H9 (cell line): ENCODE results near the gene IQCN. TPM values are rescaled to one million over a fixed set of nuclear protein-coding genes. Genes with fewer than 3 reads are reported as not detected.

Source experiments
- DNase-seq: peaks from one replicate; pipeline ENCODE4 v3.0.0-alpha.2; 2017
- H2AFZ ChIP-seq: one replicate; pipeline ENCODE4 v1.6.1; 2013; ENCODE audit warnings: mild to moderate bottlenecking, low read length, control low read depth, moderate library complexity
- H2AK5ac ChIP-seq: 2 replicates; pipeline ENCODE4 v1.6.1; 2013; ENCODE audit warnings: low read length, control low read depth, mixed read lengths; ENCODE audit not compliant: insufficient read length
- H2BK120ac ChIP-seq: one replicate; pipeline ENCODE4 v1.6.1; 2013; ENCODE audit warnings: low read depth, mild to moderate bottlenecking, low read length, control low read depth, inconsistent platforms; ENCODE audit not compliant: poor library complexity, severe bottlenecking
- H2BK12ac ChIP-seq: 2 replicates; pipeline ENCODE4 v1.6.1; 2013; ENCODE audit warnings: low read length, control low read depth, mixed read lengths, low read depth; ENCODE audit not compliant: insufficient read length
- H2BK15ac ChIP-seq: 2 replicates; pipeline ENCODE4 v1.6.1; 2013; ENCODE audit warnings: low read depth, low read length, control low read depth
- H2BK20ac ChIP-seq: one replicate; pipeline ENCODE4 v1.6.1; 2013; ENCODE audit warnings: low read depth, mild to moderate bottlenecking, low read length, control low read depth, inconsistent platforms; ENCODE audit not compliant: poor library complexity, severe bottlenecking
- H2BK5ac ChIP-seq: 2 replicates; pipeline ENCODE4 v1.6.1; 2013; ENCODE audit warnings: low read length, control low read depth, mixed read lengths; ENCODE audit not compliant: insufficient read length
- H3K14ac ChIP-seq: 2 replicates; pipeline ENCODE4 v1.6.1; 2013; ENCODE audit warnings: low read length, control low read depth; ENCODE audit not compliant: insufficient read depth
- H3K18ac ChIP-seq: 2 replicates; pipeline ENCODE4 v1.6.1; 2013; ENCODE audit warnings: low read depth, mild to moderate bottlenecking, mixed read lengths, low read length, control low read depth; ENCODE audit not compliant: insufficient read length
- H3K23ac ChIP-seq: 2 replicates; pipeline ENCODE4 v1.6.1; 2013; ENCODE audit warnings: low read length, control low read depth, mixed read lengths, low read depth; ENCODE audit not compliant: insufficient read length
- H3K23me2 ChIP-seq: 2 replicates; pipeline ENCODE4 v1.6.1; 2013; ENCODE audit warnings: low read depth, mild to moderate bottlenecking, mixed read lengths, low read length, control low read depth; ENCODE audit not compliant: insufficient read length, poor library complexity, severe bottlenecking
- H3K27ac ChIP-seq: 2 replicates; pipeline ENCODE4 v1.5.1; 2013; ENCODE audit warnings: low read length, control low read depth, mixed read lengths, low read depth; ENCODE audit not compliant: insufficient read length
- H3K27me3 ChIP-seq: 2 replicates; pipeline ENCODE4 v1.6.1; 2013; ENCODE audit warnings: low read length, control low read depth, inconsistent platforms; ENCODE audit not compliant: insufficient read depth
- H3K4ac ChIP-seq: 2 replicates; pipeline ENCODE4 v1.6.1; 2013; ENCODE audit warnings: low read depth, mild to moderate bottlenecking, control low read depth, inconsistent platforms, low read length, moderate library complexity
- H3K4me1 ChIP-seq: 2 replicates; pipeline ENCODE4 v1.6.1; 2013; ENCODE audit warnings: low read length, control low read depth, inconsistent platforms; ENCODE audit not compliant: insufficient read depth
- H3K4me2 ChIP-seq: 2 replicates; pipeline ENCODE4 v1.6.1; 2013; ENCODE audit warnings: low read length, control low read depth, mixed read lengths; ENCODE audit not compliant: insufficient read length, insufficient read depth
- H3K56ac ChIP-seq: 2 replicates; pipeline ENCODE4 v1.6.1; 2013; ENCODE audit warnings: low read depth, mild to moderate bottlenecking, mixed read lengths, low read length, control low read depth; ENCODE audit not compliant: insufficient read length
- H3K79me1 ChIP-seq: 2 replicates; pipeline ENCODE4 v1.6.1; 2013; ENCODE audit warnings: low read depth, mild to moderate bottlenecking, moderate library complexity, low read length, control low read depth, inconsistent platforms; ENCODE audit not compliant: insufficient read depth, poor library complexity, severe bottlenecking
- H3K79me2 ChIP-seq: 2 replicates; pipeline ENCODE4 v1.6.1; 2013; ENCODE audit warnings: low read length, control low read depth, inconsistent platforms; ENCODE audit not compliant: insufficient read depth
- H3K9ac ChIP-seq: 2 replicates; pipeline ENCODE4 v1.6.1; 2013; ENCODE audit warnings: low read length, control low read depth, mixed read lengths; ENCODE audit not compliant: insufficient read length; ENCODE audit errors: extremely low read depth
- H3K9me3 ChIP-seq: one replicate; pipeline ENCODE4 v1.6.1; 2013; ENCODE audit warnings: low read depth, low read length, inconsistent platforms; ENCODE audit not compliant: control insufficient read depth
- H3T11ph ChIP-seq: one replicate; pipeline ENCODE4 v1.6.1; 2013; ENCODE audit warnings: mild to moderate bottlenecking, low read length, control low read depth, inconsistent platforms
- H4K20me1 ChIP-seq: one replicate; pipeline ENCODE4 v1.6.1; 2013; ENCODE audit not compliant: control insufficient read depth, insufficient read length, insufficient read depth
- H4K5ac ChIP-seq: 2 replicates; pipeline ENCODE4 v1.6.1; 2013; ENCODE audit warnings: low read depth, mild to moderate bottlenecking, mixed read lengths, low read length, control low read depth; ENCODE audit not compliant: insufficient read length
- H4K8ac ChIP-seq: replicated peaks from 2 replicates; pipeline ENCODE4 v1.6.1; 2013; ENCODE audit warnings: low read length, control low read depth, mixed read lengths, low read depth; ENCODE audit not compliant: insufficient read length
- H4K91ac ChIP-seq: 2 replicates; pipeline ENCODE4 v1.6.1; 2013; ENCODE audit warnings: low read depth, mild to moderate bottlenecking, moderate library complexity, mixed read lengths, low read length, control low read depth; ENCODE audit not compliant: insufficient read length
- H3K27ac Mint-ChIP-seq, 3 experiments: 2 replicates in 2 of 3; 3 replicates in 1 of 3; pipeline ENCODE4 v1.8.0; 2020 to 2021; ENCODE audit warnings: mixed read lengths in 3 of 3, mild to moderate bottlenecking in 1 of 3, moderate library complexity in 1 of 3
- H3K27me3 Mint-ChIP-seq: 2 replicates; pipeline ENCODE4 v1.8.0; 2021; ENCODE audit warnings: low read depth, mild to moderate bottlenecking, moderate library complexity, mixed read lengths
- H3K36me3 Mint-ChIP-seq, 3 experiments: 2 replicates in 2 of 3; 3 replicates in 1 of 3; pipeline ENCODE4 v1.8.0; 2020 to 2021; ENCODE audit warnings: low read depth in 3 of 3, mixed read lengths in 3 of 3; ENCODE audit not compliant: insufficient read depth in 1 of 3
- H3K4me1 Mint-ChIP-seq, 2 experiments: 2 replicates each; pipeline ENCODE4 v1.8.0; 2020; ENCODE audit warnings: mixed read lengths in 2 of 2
- H3K4me3 Mint-ChIP-seq, 2 experiments: 2 replicates in 1 of 2; 3 replicates in 1 of 2; pipeline ENCODE4 v1.8.0; 2020 to 2021; ENCODE audit warnings: mild to moderate bottlenecking in 2 of 2, mixed read lengths in 2 of 2, moderate library complexity in 1 of 2
- H3K9me3 Mint-ChIP-seq, 2 experiments: 2 replicates in 1 of 2; 3 replicates in 1 of 2; pipeline ENCODE4 v1.8.0; 2020; ENCODE audit warnings: mild to moderate bottlenecking in 2 of 2, mixed read lengths in 2 of 2, moderate library complexity in 1 of 2
- WGBS: extraction: QIAGEN DNeasy Blood & Tissue Kit; methylation state at CpG from one replicate; pipeline ENCODE4 v1.1.7; 2013; ENCODE audit warnings: missing lambda C conversion rate, low lambda C conversion rate, mixed read lengths; ENCODE audit not compliant: insufficient read length; ENCODE audit errors: extremely low coverage; 5-methylcytosine and 5-hydroxymethylcytosine counted together
- total RNA-seq: library from RNA; stranded (reverse); gene quantifications from 2 replicates; pipeline ENCODE4 v1.2.1, GENCODE V29; 2021
- TF ChIP-seq, protein P1 (sequence below): fragments of 200-600 bp; sonication (generic); conservative IDR thresholded peaks from 3 replicates; pipeline ENCODE4 v1.8.0; 2021; ENCODE audit warnings: antibody characterized with exemption, mild to moderate bottlenecking

IQCN gene
- total RNA-seq, 1 experiment from 2014 or later, result 0.39 TPM

DNA sequence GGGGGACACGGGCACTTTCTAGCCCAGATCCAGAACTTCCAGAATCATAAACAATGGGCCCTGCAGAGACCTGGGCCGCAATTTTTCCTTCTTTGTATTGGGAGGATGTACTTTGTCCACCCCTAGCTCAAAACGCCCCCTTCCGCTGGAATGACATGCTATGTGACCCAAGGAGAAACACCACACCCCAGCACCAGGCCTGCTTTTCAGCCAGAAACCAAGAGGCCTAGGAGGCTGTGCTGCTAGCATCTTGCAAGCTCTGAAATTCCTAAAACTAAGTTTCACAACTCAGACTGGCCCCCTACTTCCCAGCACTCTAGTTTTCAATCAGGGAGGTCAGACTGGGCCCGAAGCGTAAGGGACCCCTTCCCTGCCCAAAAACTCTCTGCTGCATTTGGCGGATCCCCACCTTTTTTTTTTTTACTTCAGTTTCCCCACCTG, 48.1 kb upstream of the IQCN start:
- Histone ChIP-seq H2BK12ac (peak overlapping the region; percentile 50), H3K14ac (peak overlapping the region; percentile 96; the same call in 1 of the 2 replicates), H3T11ph (no peak overlapping the region), H3K23me2 (peaks cover 16% of the 10 kb centered on the region), H3K4me1 (peaks cover 8% of the 10 kb centered on the region; the same call in 1 of the 2 replicates), H3K23ac (no peak overlapping the region), H3K56ac (no peak overlapping the region), H3K4me2 (peak overlapping the region; percentile 99), H3K9ac (peak overlapping the region; percentile 93), H3K27ac (peak overlapping the region; percentile 51), H4K5ac (no peak overlapping the region), H4K91ac (no peak overlapping the region), H4K20me1 (no peaks in the 10 kb centered on the region), H3K18ac (peak overlapping the region; percentile 95), H2BK20ac (no peak overlapping the region), H2AFZ (no peak overlapping the region), H3K79me2 (peaks cover 25% of the 10 kb centered on the region; the same call in 1 of the 2 replicates), H2AK5ac (no peak overlapping the region), H3K9me3 (no peaks in the 10 kb centered on the region), H2BK15ac (peak overlapping the region; percentile 27; the same call in 1 of the 2 replicates), H3K79me1 (no peaks in the 10 kb centered on the region), H2BK5ac (peak overlapping the region; percentile 49), H4K8ac (peak overlapping the region; percentile 92), H3K27me3 (no peaks in the 10 kb centered on the region), H2BK120ac (peak overlapping the region; percentile 72), H3K4ac (peak overlapping the region; percentile 75; the same call in 1 of the 2 replicates)
- H3K4me1 Mint-ChIP-seq, result peaks cover 22 to 32% of the 10 kb centered on the region in 2 experiments
- TF ChIP-seq, protein P1, sequence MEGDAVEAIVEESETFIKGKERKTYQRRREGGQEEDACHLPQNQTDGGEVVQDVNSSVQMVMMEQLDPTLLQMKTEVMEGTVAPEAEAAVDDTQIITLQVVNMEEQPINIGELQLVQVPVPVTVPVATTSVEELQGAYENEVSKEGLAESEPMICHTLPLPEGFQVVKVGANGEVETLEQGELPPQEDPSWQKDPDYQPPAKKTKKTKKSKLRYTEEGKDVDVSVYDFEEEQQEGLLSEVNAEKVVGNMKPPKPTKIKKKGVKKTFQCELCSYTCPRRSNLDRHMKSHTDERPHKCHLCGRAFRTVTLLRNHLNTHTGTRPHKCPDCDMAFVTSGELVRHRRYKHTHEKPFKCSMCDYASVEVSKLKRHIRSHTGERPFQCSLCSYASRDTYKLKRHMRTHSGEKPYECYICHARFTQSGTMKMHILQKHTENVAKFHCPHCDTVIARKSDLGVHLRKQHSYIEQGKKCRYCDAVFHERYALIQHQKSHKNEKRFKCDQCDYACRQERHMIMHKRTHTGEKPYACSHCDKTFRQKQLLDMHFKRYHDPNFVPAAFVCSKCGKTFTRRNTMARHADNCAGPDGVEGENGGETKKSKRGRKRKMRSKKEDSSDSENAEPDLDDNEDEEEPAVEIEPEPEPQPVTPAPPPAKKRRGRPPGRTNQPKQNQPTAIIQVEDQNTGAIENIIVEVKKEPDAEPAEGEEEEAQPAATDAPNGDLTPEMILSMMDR, result peak; percentile 43; the same call in 1 of the 3 replicates
- H3K27ac Mint-ChIP-seq, result peak overlapping the region; percentile 73 to 94 (median 91)
- no CpG with 5 or more reads among the region's 7 CpGs for WGBS
- peak overlapping the region; percentile 88 for H3K4me3 Mint-ChIP-seq
- no peaks in the 10 kb centered on the region for H3K27me3 Mint-ChIP-seq
- no peak for DNase-seq
- H3K36me3 Mint-ChIP-seq, result peaks cover 18 to 27% (median 19%) of the 10 kb centered on the region in 3 experiments
- no peaks in the 10 kb centered on the region for H3K9me3 Mint-ChIP-seq
